HG03342 (cell line): ENCODE data around the gene TAS1R2.
"Not testable (repeated sequence)": the region's sequence is repeated elsewhere in the genome, so short reads cannot be mapped to it uniquely, and the experiment has no call there.

ENCODE experiments used
- ATAC-seq: cut with Tn5 transposase; IDR thresholded peaks from one replicate; pipeline ENCODE4 v1.9.1; 2021; ENCODE audit warnings: mild to moderate bottlenecking, moderate library complexity; ENCODE audit not compliant: unreplicated experiment

The TAS1R2 gene

GRCh38 chr1:18869847-18870594 is 10.6 kb upstream of the TAS1R2 start:
- no peak for ATAC-seq

- ATAC-seq = no peak
These were observed 9.5 kb upstream of the TAS1R2 start for GRCh38 chr1:18868801-18869424.

- ATAC-seq = no peak
These were observed 8.9 kb upstream of the TAS1R2 start for GRCh38 chr1:18868354-18868753.

- ATAC-seq = no peak
These were observed 7.4 kb upstream of the TAS1R2 start for GRCh38 chr1:18866846-18867245.

GRCh38 chr1:18866314-18866713 is 6.9 kb upstream of the TAS1R2 start:
- no peak for ATAC-seq

GRCh38 chr1:18865176-18865575 is 5.7 kb upstream of the TAS1R2 start:
- no peak for ATAC-seq

GRCh38 chr1:18861590-18861989 is 2.1 kb upstream of the TAS1R2 start:
- ATAC-seq = no peak

- no peak for ATAC-seq
These were observed 1.6 kb upstream of the TAS1R2 start for GRCh38 chr1:18861082-18861481.

GRCh38 chr1:18858070-18858688 is 1.3 kb downstream of the TAS1R2 start:
- ATAC-seq = no peak

- ATAC-seq = no peak
These were observed 3.0 kb downstream of the TAS1R2 start for GRCh38 chr1:18856435-18856834.

GRCh38 chr1:18855573-18855972 is 3.9 kb downstream of the TAS1R2 start:
- no peak for ATAC-seq

GRCh38 chr1:18854331-18855025 is 5.0 kb downstream of the TAS1R2 start:
- ATAC-seq = no peak

- ATAC-seq = no peak
These were observed 7.0 kb downstream of the TAS1R2 start for GRCh38 chr1:18852501-18852900.

GRCh38 chr1:18849261-18849711 is 10.2 kb downstream of the TAS1R2 start:
- ATAC-seq = no peak

GRCh38 chr1:18847723-18848122 is 11.7 kb downstream of the TAS1R2 start:
- not testable (repeated sequence) for ATAC-seq

GRCh38 chr1:18840145-18840544 is 19.3 kb downstream of the TAS1R2 start:
- no peak for ATAC-seq

GRCh38 chr1:18836654-18837053 is 22.8 kb downstream of the TAS1R2 start:
- ATAC-seq = no peak

- ATAC-seq = not testable (repeated sequence)
These were observed 27.1 kb downstream of the TAS1R2 start for GRCh38 chr1:18832319-18832718.

- ATAC-seq = no peak
These were observed 27.8 kb downstream of the TAS1R2 start for GRCh38 chr1:18831656-18832055.

- no peak for ATAC-seq
These were observed 28.9 kb downstream of the TAS1R2 start for GRCh38 chr1:18830596-18830995.

- no peak for ATAC-seq
These were observed 29.8 kb downstream of the TAS1R2 start for GRCh38 chr1:18829671-18830070.
